Measurements from ENCODE around the gene TMA16.
"Not testable (repeated sequence)": the region's sequence is repeated elsewhere in the genome, so short reads cannot be mapped to it uniquely, and the experiment has no call there.

- not testable (repeated sequence) for TF ChIP-seq POLR2AphosphoS5 (IDR thresholded peaks at IDR 0.05); TAF1 (IDR thresholded peaks at IDR 0.05; ENCODE audit: low read depth); REST (IDR thresholded peaks at IDR 0.05; ENCODE audit: borderline replicate concordance); CTCF (IDR thresholded peaks at IDR 0.05; ENCODE audit: poor library complexity, severe bottlenecking); EP300 (conservative IDR thresholded peaks at IDR 0.05; ENCODE audit: poor library complexity, severe bottlenecking); EZH2 (IDR thresholded peaks at IDR 0.05; ENCODE audit: borderline replicate concordance, insufficient read depth, low read length, poor library complexity, severe bottlenecking); RAD21 (conservative IDR thresholded peaks at IDR 0.05); MXI1 (conservative IDR thresholded peaks at IDR 0.05; ENCODE audit: poor library complexity, severe bottlenecking); SMC3 (conservative IDR thresholded peaks at IDR 0.05; ENCODE audit: poor library complexity)
Observed at GRCh38 chr4:163447023-163447422, 47.5 kb upstream of the TMA16 start.
